Epidermal melanocyte (primary cell): Measurements from ENCODE around the gene NPY5R.

Source experiments
- DNase-seq: peaks from one replicate; pipeline ENCODE4 v3.0.0; 2011; ENCODE audit warnings: low spot score; ENCODE audit not compliant: insufficient read length

The NPY5R gene

DNA sequence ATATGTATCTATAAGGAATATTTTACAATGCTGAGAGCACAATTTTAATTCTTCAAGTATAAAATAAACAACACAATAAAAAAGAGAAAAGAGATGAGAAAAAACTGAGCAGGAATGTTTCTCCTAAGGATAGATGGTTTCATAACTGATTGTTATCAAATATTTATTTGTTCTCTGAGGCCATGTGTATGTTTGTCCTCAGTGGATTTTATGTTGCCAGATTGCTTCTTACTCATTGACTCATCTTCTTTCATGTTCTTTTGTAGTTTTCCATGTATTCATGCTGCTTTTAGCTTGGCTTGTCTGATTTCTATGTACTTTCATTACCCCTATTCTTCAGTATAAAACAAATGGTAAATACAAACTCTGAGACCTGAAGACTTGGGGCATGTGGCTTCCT lies 41.2 kb downstream of the NPY5R start:
- DNase-seq = no peak

- DNase-seq = no peak
These were observed 41.8 kb downstream of the NPY5R start for GRCh38 chr4:163385466-163385865.

- DNase-seq = no peak
These were observed 48.1 kb downstream of the NPY5R start for GRCh38 chr4:163391756-163392155.

DNA sequence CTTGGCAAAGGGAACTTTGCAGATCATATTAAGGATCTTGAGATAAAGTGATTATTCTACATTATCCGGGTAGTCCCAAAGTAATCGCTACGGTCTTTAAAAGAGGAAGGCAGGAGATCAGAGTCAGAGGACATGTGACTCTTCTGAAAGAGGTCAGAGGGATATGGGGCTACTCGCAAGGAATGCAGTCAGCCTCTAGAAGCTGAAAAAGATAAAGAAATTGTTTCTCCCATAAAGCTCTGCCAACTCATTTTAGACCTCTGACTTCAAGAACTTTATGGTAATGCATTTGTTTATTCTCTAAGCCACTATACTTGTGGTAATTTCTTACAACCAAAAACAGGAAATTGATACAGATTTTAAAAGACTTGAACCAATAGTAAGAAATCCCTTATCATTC lies 48.6 kb downstream of the NPY5R start:
- no peak for DNase-seq

GRCh38 chr4:163393471-163393870 lies 49.8 kb downstream of the NPY5R start:
- no peak for DNase-seq

- DNase-seq = no peak
These were observed 51.4 kb downstream of the NPY5R start for GRCh38 chr4:163395055-163395454.

DNA sequence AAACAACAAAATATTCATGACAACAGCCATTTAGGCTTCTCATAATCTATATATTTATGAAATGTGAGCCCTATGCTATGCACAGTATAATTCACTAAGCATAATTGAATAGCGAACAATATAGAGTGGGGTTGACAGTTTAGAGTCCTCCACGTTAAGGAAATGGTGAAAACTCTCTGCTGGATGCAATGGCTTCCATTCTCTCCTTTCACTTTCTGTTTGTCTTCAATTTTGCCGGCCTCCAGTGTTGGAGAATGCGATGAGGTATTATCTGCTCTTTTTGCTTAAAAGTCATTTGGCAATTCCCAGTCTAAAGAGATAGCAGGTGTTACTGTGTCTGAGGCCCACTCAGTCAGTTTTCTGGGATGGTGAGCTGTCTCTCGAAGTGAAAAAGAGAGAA lies 52.1 kb downstream of the NPY5R start:
- no peak for DNase-seq

DNA sequence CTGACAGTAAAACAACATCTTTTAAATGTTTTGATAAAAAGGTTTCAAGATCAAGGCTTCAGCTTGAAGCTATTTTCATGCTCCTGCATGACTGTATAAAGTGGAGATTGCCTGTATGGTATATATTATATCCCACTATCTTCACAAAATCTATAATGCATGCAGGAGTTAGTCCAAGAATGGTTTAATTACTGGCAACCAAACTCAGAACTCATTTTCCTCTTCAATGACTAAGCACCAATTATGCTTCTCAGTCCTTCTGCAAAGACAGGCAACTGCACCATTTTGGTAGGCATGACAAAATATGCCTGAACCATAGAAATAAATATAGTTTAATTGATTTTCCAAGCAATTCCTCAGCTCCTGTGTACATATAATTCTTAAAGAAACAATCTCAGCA lies 54.5 kb downstream of the NPY5R start:
- no peak for DNase-seq

- DNase-seq = no peak
These were observed 57.2 kb downstream of the NPY5R start for GRCh38 chr4:163400911-163401310.
